ENCODE results near the gene PRSS27. TPM values are rescaled to one million over a fixed set of nuclear protein-coding genes. Genes with fewer than 3 reads are reported as not detected.

Gene PRSS27
- total RNA-seq, 1 donor from 2014 or later = 5.5 TPM

GRCh38 chr16:2706085-2706484 is 13.9 kb downstream of the PRSS27 start:
- Mint-ChIP-seq H3K27ac (ENCODE audit: unreplicated experiment) (no peak overlapping the region), H3K4me3 (ENCODE audit: unreplicated experiment) (no peak overlapping the region), H3K36me3 (ENCODE audit: unreplicated experiment) (peaks cover 4% of the 10 kb centered on the region), H3K27me3 (ENCODE audit: unreplicated experiment) (no peaks in the 10 kb centered on the region), H3K4me1 (ENCODE audit: unreplicated experiment) (no peaks in the 10 kb centered on the region), H3K9me3 (ENCODE audit: unreplicated experiment) (no peaks in the 10 kb centered on the region)
- no peak for DNase-seq (ENCODE audit: extremely low spot score, unreplicated experiment)
- no peak for TF ChIP-seq CTCF (IDR thresholded peaks at IDR 0.05)

GRCh38 chr16:2705351-2705750 is 14.7 kb downstream of the PRSS27 start:
- Mint-ChIP-seq H3K36me3 (ENCODE audit: unreplicated experiment) (peaks cover 4% of the 10 kb centered on the region), H3K27me3 (ENCODE audit: unreplicated experiment) (no peaks in the 10 kb centered on the region), H3K4me1 (ENCODE audit: unreplicated experiment) (no peaks in the 10 kb centered on the region), H3K27ac (ENCODE audit: unreplicated experiment) (no peak overlapping the region), H3K4me3 (ENCODE audit: unreplicated experiment) (no peak overlapping the region), H3K9me3 (ENCODE audit: unreplicated experiment) (no peaks in the 10 kb centered on the region)
- no peak for DNase-seq (ENCODE audit: extremely low spot score, unreplicated experiment)
- no peak for TF ChIP-seq CTCF (IDR thresholded peaks at IDR 0.05)

GRCh38 chr16:2704983-2705275 is 15.1 kb downstream of the PRSS27 start:
- no peaks in the 10 kb centered on the region for H3K9me3 Mint-ChIP-seq (ENCODE audit: unreplicated experiment)
- no peak overlapping the region for H3K27ac Mint-ChIP-seq (ENCODE audit: unreplicated experiment)
- TF ChIP-seq CTCF (IDR thresholded peaks at IDR 0.05) = no peak
- H3K4me3 Mint-ChIP-seq (ENCODE audit: unreplicated experiment) = no peak overlapping the region
- H3K4me1 Mint-ChIP-seq (ENCODE audit: unreplicated experiment) = no peaks in the 10 kb centered on the region
- no peaks in the 10 kb centered on the region for H3K27me3 Mint-ChIP-seq (ENCODE audit: unreplicated experiment)
- DNase-seq (ENCODE audit: extremely low spot score, unreplicated experiment) = no peak
- H3K36me3 Mint-ChIP-seq (ENCODE audit: unreplicated experiment) = peaks cover 4% of the 10 kb centered on the region

- no peak for TF ChIP-seq CTCF (IDR thresholded peaks at IDR 0.05)
- DNase-seq (ENCODE audit: extremely low spot score, unreplicated experiment) = no peak
- no peaks in the 10 kb centered on the region for H3K4me1 Mint-ChIP-seq (ENCODE audit: unreplicated experiment)
Observed at GRCh38 chr16:2704166-2704982, 15.7 kb downstream of the PRSS27 start.

GRCh38 chr16:2702871-2703745 is 16.9 kb downstream of the PRSS27 start:
- H3K36me3 Mint-ChIP-seq (ENCODE audit: unreplicated experiment) = peaks cover 3% of the 10 kb centered on the region
- H3K27me3 Mint-ChIP-seq (ENCODE audit: unreplicated experiment) = no peaks in the 10 kb centered on the region
- H3K27ac Mint-ChIP-seq (ENCODE audit: unreplicated experiment) = no peak overlapping the region
- no peak for DNase-seq (ENCODE audit: extremely low spot score, unreplicated experiment)
- no peaks in the 10 kb centered on the region for H3K9me3 Mint-ChIP-seq (ENCODE audit: unreplicated experiment)
- no peak for TF ChIP-seq CTCF (IDR thresholded peaks at IDR 0.05)
- H3K4me1 Mint-ChIP-seq (ENCODE audit: unreplicated experiment) = no peaks in the 10 kb centered on the region
- no peak overlapping the region for H3K4me3 Mint-ChIP-seq (ENCODE audit: unreplicated experiment)

More at GRCh38 chr16:2704166-2704982, 15.7 kb downstream of the PRSS27 start:
- H3K36me3 Mint-ChIP-seq (ENCODE audit: unreplicated experiment) = peaks cover 4% of the 10 kb centered on the region
- H3K27ac Mint-ChIP-seq (ENCODE audit: unreplicated experiment) = no peak overlapping the region
- no peaks in the 10 kb centered on the region for H3K27me3 Mint-ChIP-seq (ENCODE audit: unreplicated experiment)
- no peak overlapping the region for H3K4me3 Mint-ChIP-seq (ENCODE audit: unreplicated experiment)
- H3K9me3 Mint-ChIP-seq (ENCODE audit: unreplicated experiment) = no peaks in the 10 kb centered on the region

Measured in osteocyte (in vitro differentiated cells).